IPS DF 6.9 (cell line): Measurements from ENCODE around the gene SLC6A6.

ENCODE experiments used
- DNase-seq: peaks from one replicate; pipeline ENCODE4 v3.0.0-alpha.2; 2013; ENCODE audit warnings: low read depth, low spot score
- H3K27ac ChIP-seq: one replicate; pipeline ENCODE4 v1.5.1; 2013; ENCODE audit warnings: low read length, control low read depth
- H3K27me3 ChIP-seq: 2 replicates; pipeline ENCODE4 v1.6.1; 2013; ENCODE audit warnings: mild to moderate bottlenecking, low read length; ENCODE audit not compliant: control insufficient read depth, insufficient read depth
- H3K36me3 ChIP-seq: 2 replicates; pipeline ENCODE4 v1.6.1; 2013; ENCODE audit warnings: low read length; ENCODE audit not compliant: control insufficient read depth, insufficient read depth
- H3K4me1 ChIP-seq: 2 replicates; pipeline ENCODE4 v1.6.1; 2013; ENCODE audit warnings: low read length; ENCODE audit not compliant: control insufficient read depth, insufficient read depth
- H3K4me3 ChIP-seq: 2 replicates; pipeline ENCODE4 v1.5.1; 2013; ENCODE audit warnings: mild to moderate bottlenecking, low read length
- H3K9me3 ChIP-seq: 2 replicates; pipeline ENCODE4 v1.6.1; 2013; ENCODE audit warnings: low read length, inconsistent platforms; ENCODE audit not compliant: control insufficient read depth, insufficient read depth
- WGBS: extraction: QIAGEN DNeasy Blood & Tissue Kit; methylation state at CpG from one replicate; pipeline ENCODE4 v1.1.7; 2013; ENCODE audit warnings: mixed read lengths, missing lambda C conversion rate; ENCODE audit not compliant: insufficient read length, insufficient coverage; 5-methylcytosine and 5-hydroxymethylcytosine counted together

SLC6A6 gene

DNA sequence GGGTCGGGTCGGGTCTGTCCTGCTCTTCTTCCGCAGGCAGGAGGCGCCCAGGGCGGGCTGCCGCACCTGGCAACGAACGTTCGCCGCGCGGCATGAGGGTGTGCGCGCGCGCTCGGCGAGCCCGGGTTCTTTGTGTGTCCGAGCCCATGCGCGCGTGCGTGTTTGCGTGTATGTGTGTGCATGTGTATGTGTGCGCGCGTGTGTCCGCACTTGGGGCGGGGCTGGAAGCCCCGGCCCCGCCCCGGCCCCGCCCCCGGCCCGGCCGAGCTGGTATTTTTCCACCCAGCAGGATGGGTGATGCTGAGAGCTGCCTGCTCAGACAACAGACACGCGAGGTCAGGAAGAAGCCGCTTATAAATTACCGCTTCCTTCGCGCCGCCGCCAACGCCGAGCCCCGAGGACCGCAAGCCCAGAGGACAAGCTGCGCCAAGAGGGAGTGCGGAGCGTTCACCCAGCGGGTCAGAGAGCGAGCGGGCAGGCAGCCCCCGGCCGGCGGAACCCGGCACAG is at the start of gene SLC6A6:
SLC6A6 (plus strand) TSS at position 303 of the 508 bp plus-strand sequence. CDS start 41,029 bp downstream, outside the sequence.
- H3K4me1 ChIP-seq = peaks cover 10% of the 10 kb centered on the region
- no peaks in the 10 kb centered on the region for H3K9me3 ChIP-seq
- no peaks in the 10 kb centered on the region for H3K36me3 ChIP-seq
- H3K27ac ChIP-seq = no peak within 1 kb of the TSS
- peak within 1 kb of the TSS; percentile 85 for H3K4me3 ChIP-seq
- no CpG with 5 or more reads among the region's 59 CpGs for WGBS
- no peaks in the 10 kb centered on the region for H3K27me3 ChIP-seq
- peak; percentile 86 for DNase-seq

DNA sequence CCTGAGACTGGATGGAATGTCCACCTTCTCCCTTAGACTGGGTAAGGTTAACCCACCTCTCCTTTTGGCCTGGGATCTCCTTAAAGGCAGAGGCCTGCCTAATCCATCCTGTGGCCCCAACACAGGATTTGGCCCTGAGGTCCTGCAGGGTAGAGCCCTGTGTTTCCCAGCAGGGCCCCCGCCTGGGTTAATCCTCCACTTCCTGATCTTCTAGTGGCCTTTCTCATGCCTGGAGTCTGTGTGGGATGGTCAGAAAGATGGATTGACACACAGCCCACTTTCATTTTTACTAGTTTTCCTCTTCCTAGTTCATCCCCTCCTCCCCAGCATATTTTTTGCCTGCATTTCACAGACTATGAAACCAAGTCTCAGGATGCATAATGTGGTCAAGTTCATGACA is 48.9 kb upstream of the SLC6A6 start:
- Histone ChIP-seq H3K9me3 (no peaks in the 10 kb centered on the region), H3K27me3 (no peaks in the 10 kb centered on the region), H3K4me3 (no peak overlapping the region), H3K36me3 (no peaks in the 10 kb centered on the region), H3K27ac (no peak overlapping the region), H3K4me1 (peaks cover 2% of the 10 kb centered on the region)
- WGBS = no CpG with 5 or more reads among the region's 1 CpG
- no peak for DNase-seq

DNA sequence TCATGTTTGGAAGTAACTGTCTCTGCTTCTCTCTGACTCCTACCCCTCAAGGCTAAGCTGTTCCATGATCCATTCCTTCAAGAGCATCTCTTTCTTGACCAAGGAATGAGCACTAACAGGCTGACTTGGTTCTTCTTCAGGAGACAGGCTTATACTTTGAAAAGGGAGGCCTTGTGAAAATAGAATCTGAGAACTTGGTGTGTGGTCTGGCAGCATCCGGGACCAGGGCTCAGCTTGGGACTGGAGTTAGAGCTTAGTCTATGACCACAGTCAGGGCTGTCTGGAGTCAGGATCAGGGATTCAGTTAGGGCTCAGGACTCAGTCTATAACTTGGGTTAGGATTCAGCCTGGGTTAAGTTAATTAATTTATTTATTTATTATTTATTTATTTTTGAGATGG is 44.9 kb upstream of the SLC6A6 start:
- no peaks in the 10 kb centered on the region for H3K36me3 ChIP-seq
- no peaks in the 10 kb centered on the region for H3K27me3 ChIP-seq
- no CpG with 5 or more reads among the region's 1 CpG for WGBS
- no peak overlapping the region for H3K4me3 ChIP-seq
- DNase-seq = no peak
- no peaks in the 10 kb centered on the region for H3K9me3 ChIP-seq
- H3K27ac ChIP-seq = no peak overlapping the region
- no peaks in the 10 kb centered on the region; the same call in 1 of the 2 replicates for H3K4me1 ChIP-seq

DNA sequence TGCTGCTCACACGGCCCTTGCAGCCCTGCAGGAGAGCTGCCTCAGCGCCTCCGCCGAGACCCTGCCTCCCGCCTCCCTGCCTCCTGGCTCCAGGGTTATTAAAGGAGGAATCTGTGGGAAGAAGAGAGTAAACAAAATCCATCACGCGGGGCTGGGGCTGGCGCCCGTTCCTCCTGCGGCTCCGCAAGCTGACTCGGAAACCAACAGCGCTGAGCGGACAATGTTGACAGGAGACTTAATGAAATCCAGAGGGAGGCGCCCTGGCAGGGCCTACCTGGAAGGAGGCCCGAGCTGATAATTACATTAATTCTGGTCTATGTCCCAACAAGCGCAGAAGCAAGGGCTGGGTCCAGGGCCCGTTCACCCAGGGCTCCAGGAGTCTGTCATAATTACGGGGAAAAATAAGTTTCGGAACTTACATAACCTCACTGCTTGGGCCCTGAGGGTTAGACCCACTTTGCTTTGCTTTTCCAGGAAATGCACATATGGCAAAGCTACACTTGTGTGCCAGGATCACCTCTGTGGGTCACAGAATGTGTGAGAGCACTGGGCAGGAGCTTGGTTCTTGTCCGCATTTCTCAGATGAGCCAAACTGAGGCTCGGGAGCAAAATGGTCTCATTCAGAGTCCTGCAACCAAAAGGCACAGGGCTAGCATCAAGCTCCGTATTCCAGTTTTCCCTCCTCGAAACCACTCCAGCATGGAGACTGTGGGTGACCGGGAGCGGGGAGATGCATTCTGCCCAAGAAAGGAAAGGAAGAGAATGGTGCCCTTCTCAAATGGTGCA is 43.8 kb upstream of the SLC6A6 start:
- H3K4me1 ChIP-seq = no peaks in the 10 kb centered on the region; the same call in 1 of the 2 replicates
- H3K4me3 ChIP-seq = no peak overlapping the region
- H3K9me3 ChIP-seq = no peaks in the 10 kb centered on the region
- no peak for DNase-seq
- no peaks in the 10 kb centered on the region for H3K27me3 ChIP-seq
- no peak overlapping the region for H3K27ac ChIP-seq
- no CpG with 5 or more reads among the region's 26 CpGs for WGBS
- H3K36me3 ChIP-seq = no peaks in the 10 kb centered on the region

DNA sequence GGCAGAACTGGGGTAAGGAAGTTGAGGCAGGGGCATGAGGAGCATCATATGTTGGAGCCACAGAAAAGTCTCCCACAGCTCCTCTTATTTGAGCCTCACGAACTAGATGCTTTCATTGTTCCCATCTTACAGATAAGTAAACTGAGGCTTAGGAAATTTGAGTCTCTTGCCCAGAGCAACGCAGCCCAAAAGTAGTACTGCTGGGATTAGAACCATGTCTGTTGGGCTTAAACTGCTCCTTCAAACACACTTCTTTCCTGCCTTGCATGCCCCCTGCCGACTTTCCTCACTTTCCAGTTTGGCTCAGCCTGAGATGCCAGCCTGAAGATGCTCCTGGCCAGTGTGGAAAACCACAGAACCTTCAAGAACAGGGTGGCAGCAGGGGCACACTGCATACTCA is 43.1 kb upstream of the SLC6A6 start:
- no peak overlapping the region for H3K27ac ChIP-seq
- H3K4me1 ChIP-seq = no peaks in the 10 kb centered on the region
- H3K36me3 ChIP-seq = no peaks in the 10 kb centered on the region
- no peak overlapping the region for H3K4me3 ChIP-seq
- no CpG with 5 or more reads among the region's 3 CpGs for WGBS
- no peaks in the 10 kb centered on the region for H3K9me3 ChIP-seq
- H3K27me3 ChIP-seq = no peaks in the 10 kb centered on the region
- no peak for DNase-seq

DNA sequence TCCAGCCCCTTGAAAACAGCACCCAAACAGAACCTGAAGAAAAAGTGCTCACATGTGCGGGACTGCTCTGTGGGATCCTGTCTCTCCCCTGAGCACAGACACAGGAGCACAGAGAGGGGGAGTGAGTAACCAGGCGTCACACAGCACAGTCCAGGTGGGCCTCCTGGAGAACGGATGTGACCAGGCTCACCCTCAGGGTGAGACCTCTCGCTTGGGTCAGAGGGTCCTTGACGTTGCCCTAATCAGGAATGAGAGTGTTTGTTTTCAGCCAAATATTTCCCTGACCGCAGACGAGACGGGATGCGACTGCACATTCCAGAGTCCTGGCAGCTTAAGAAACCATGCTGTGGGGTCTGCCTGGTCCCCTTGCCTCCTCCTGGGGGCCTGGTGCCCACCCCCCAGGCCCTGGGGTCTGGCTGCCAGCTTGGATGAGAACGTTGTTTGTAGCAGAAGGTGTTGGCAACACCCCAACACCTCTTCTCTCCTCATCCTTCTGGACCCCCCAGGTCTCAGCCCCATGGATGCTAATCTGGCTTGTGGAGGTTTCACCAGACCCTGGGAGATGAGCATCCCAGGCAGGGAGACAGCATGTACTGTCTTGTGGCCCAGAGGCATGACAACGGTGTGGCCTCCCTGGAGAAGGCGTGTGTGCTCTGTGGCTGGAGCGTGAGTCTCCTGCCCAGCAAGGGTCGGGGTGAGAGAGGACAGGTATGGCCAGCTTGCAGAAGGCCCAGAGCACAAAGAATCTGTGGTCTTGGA is 42.1 kb upstream of the SLC6A6 start:
- no peak overlapping the region for H3K27ac ChIP-seq
- H3K4me3 ChIP-seq = no peak overlapping the region
- H3K9me3 ChIP-seq = no peaks in the 10 kb centered on the region
- DNase-seq = no peak
- H3K36me3 ChIP-seq = no peaks in the 10 kb centered on the region
- WGBS = no CpG with 5 or more reads among the region's 14 CpGs
- H3K4me1 ChIP-seq = no peaks in the 10 kb centered on the region
- H3K27me3 ChIP-seq = no peaks in the 10 kb centered on the region

DNA sequence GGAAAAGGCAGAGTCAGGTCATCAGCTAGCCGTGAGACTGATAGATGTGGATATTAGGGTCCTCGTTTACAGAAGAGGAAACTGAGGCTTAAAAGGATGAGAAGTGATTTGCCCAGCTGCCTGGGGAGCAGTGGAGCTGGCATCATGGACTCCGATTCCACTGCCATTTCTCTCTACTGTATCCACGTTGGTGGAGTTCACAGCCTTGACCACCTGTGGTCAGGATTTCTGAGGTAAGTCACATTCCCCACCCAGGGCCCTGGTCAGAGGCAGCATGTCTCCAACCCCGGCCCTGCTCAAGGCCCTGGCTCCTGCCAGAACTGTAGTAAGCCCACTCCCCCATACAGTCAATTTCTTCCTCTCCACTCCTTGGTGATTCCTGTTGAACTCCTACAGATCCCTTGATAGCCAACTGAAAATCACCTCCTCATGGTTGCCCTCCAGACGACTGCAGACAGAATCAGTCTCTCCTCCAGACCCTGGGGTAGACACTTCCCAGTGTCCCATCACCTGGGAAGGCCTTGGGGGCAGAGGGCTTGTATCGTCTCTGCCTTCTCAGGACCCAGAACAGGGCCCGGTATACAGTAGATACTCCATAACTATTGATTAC is 41.2 kb upstream of the SLC6A6 start:
- Histone ChIP-seq H3K36me3 (no peaks in the 10 kb centered on the region), H3K4me3 (no peak overlapping the region), H3K27me3 (no peaks in the 10 kb centered on the region), H3K4me1 (no peaks in the 10 kb centered on the region), H3K27ac (no peak overlapping the region), H3K9me3 (no peaks in the 10 kb centered on the region)
- WGBS = no CpG with 5 or more reads among the region's 8 CpGs
- no peak for DNase-seq

DNA sequence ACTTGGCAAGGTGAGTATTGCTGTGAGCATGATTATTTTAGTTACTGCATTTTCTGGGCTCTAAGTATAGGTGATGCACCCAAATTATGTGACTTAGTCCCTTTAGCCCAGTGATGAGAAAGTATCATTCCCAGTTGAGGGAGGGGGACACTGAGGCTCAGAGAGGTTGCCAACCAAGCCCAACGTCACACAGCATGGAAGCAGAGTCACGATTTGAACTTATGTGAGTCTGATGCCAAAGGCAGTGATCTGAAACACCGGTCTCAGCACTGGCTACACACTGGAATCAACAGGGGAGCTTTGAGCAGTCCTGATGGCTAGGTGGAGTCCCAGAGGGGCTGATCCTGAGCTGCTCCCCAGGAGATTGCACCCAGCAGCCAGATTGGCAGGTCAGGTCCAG is 39.5 kb upstream of the SLC6A6 start:
- Histone ChIP-seq H3K4me1 (no peaks in the 10 kb centered on the region), H3K27ac (no peak overlapping the region), H3K4me3 (no peak overlapping the region), H3K36me3 (no peaks in the 10 kb centered on the region), H3K9me3 (no peaks in the 10 kb centered on the region), H3K27me3 (no peaks in the 10 kb centered on the region)
- no CpG with 5 or more reads among the region's 3 CpGs for WGBS
- DNase-seq = no peak

DNA sequence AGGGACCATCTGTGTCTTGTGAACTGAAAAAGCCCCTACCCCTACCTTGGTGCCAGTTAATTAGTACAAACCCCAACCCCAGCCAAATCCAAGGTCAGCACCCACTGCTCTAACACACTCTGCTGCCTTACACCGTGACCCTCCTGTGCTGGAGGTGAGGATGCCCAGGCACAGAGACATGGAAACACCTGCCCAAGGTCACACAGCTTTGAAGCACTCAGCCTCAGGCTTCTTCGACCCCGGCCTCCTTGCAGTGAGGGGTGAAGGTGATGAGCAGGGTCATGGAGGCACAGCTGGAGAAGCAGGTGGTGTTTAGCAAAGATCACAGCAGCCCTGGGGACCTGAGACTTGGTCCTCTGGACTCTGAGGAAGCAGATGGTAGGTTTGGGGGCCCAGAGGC is 39.0 kb upstream of the SLC6A6 start:
- WGBS = no CpG with 5 or more reads among the region's 3 CpGs
- Histone ChIP-seq H3K36me3 (no peaks in the 10 kb centered on the region), H3K27ac (no peak overlapping the region), H3K27me3 (no peaks in the 10 kb centered on the region), H3K4me1 (no peaks in the 10 kb centered on the region), H3K4me3 (no peak overlapping the region), H3K9me3 (no peaks in the 10 kb centered on the region)
- DNase-seq = no peak

DNA sequence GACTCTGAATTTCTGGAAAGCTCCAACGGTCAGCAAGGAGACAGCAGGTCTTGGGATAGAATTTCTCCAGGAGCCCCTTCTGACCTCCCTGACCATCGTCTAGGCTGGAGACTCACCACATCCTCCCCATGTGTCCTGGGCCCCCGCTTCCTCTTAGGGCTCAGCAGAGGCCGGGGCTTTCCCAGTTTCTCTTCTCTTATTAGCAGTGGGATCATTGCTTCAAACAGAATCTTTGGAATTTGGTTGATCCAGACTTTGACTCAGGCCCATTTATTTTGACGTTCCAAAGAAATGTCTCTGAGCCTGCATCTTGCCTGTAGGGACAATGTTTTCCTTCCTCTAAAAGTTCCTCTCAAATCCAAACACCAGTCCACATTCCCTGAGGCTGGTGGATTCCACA is 38.4 kb upstream of the SLC6A6 start:
- Histone ChIP-seq H3K4me1 (no peaks in the 10 kb centered on the region), H3K27me3 (no peaks in the 10 kb centered on the region), H3K4me3 (no peak overlapping the region), H3K9me3 (no peaks in the 10 kb centered on the region), H3K27ac (no peak overlapping the region), H3K36me3 (no peaks in the 10 kb centered on the region)
- no CpG with 5 or more reads among the region's 5 CpGs for WGBS
- DNase-seq = no peak
